ENCODE results near the gene GASK1A.

GASK1A gene

DNA sequence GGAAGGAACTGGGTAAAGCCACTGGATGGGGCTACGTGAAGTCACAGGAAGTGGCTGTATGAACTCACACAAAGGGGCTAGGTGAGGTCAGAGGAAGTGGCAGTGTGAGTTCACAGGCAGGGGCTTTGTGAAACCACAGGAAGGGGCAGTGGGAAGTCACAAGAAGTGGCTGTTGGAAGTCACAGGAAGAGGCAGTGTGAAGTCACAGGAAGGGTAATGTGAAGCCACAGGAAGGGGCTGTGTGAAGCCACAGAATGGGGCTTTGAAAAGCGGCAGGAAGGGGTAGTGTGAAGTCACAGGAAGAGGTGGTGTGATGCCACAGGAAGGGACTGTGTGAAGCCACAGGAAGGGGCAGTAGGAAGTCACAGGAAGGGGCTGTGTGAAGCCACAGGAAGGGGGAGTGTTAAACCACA, 34.6 kb downstream of the GASK1A start:
- DNase-seq (ENCODE audit: low read depth), result no peak

DNA sequence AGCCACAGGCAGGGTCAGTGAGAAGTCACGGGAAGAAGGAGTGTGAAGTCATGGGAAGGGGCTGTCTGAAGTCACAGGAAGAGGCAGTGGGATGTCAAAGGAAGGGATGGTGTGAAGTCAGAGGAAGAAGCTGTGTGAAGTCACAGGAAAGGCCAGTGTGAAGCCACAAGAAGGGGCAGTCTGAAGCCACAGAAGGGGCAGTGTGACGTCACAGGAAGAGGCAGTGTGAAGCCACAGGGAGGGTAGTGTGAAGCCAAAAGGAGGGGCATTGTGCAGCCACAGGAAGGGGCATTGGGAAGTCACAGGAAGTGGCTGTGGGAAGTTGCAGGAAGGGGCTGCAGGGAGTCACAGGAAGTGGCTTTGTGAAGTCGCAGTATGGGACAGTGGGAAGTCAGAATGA, 35.1 kb downstream of the GASK1A start:
- DNase-seq (ENCODE audit: low read depth), result no peak

DNA sequence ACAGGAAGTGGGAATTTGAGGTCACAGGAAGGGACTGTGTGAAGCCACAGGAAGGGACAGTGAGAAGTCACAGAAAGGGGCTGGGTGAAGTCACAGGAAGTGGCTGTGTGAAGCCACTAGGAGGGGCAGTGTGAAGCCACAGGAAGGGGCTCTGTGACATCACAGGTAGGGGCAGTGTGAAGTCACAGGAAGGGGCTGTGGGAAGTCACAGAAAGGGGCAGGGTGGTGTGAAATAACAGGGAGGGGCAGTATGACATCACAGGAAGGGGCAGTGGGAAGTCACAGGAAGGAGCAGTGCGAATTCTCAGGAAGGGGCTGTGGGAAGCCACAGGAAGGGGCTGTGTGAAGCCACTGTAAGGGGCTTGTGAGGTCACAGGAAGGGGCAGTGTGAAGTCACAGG, 35.8 kb downstream of the GASK1A start:
- DNase-seq (ENCODE audit: low read depth), result no peak

DNA sequence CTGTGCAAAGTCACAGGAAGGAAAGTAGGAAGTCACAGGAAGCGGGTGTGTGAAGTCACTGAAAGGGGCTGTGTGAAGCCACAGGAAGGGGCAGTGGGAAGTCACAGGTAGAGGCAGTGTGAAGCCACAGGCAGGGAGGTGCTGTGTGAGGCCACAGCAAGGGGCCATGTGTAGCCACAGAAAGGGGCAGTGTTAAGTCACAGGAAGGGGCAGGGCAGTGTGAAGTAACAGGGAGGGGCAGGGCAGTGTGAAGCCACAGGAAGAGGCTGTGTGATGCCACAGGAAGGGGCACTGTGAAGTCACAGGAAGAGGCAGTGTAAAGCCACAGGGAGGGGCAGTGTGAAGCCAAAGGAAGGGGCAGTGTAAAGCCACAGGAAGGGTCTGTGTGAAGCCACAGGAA, 36.5 kb downstream of the GASK1A start:
- DNase-seq (ENCODE audit: low read depth), result no peak

DNA sequence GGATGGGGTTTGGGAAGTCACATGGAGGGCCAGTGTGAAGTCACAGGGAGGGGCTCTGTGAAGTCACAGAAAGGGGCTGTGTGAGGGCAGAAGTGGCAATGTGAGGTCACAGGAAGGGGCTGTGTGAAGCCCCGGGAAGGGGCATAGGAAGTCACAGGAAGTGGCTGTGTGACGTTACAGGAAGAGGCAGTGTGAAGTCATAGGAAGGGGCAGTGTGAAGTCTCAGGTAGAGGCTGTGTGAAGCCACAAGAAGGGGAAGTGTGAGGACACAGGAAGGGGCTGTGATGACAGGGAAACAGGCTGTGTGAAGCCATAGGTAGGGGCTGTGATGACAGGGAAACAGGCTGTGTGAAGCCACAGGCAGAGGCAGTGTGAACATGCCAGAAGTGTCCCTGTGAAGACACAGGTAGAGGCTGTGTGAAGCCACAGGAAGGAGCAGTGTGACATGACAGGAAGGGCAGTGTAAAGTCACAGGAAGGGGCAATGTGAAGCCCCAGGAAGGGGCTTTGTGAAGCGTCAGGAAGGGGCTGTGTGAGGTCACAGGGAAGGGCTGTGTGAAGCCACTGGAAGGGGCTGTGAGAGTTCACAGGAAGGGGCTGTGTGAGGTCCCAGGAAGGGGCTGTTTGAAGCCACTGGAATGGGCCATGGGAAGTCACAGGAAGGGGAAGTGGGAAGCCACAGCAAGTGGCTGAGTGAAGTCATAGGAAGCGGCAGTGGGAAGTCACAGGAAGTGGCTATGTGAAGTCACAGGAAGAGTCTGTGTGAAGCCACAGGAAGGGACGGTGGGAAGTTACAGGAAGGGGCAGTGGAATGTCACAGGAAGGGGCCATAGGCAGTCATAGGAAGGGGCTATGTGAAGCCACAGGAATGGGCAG, 37.1 kb downstream of the GASK1A start:
- DNase-seq (ENCODE audit: low read depth), result no peak

DNA sequence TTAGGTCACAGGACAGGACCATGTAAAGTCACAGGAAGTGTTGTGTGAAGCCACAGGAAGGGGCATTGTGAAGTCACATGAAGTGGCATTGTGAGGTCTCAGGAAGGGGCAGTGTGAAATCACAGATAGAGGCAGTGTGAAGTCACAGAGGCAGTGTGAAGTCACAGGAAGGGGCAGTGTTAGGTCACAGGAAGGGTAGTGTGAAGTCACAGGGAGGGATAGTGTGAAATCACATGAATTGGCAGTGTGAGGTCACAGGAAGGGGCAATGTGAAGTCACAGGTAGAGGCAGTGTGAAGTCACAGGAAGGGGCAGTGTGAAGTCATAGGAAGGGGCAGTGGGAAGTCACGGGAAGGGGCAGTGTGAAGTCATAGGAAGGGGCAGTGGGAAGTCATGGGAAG, 37.9 kb downstream of the GASK1A start:
- DNase-seq (ENCODE audit: low read depth), result no peak

DNA sequence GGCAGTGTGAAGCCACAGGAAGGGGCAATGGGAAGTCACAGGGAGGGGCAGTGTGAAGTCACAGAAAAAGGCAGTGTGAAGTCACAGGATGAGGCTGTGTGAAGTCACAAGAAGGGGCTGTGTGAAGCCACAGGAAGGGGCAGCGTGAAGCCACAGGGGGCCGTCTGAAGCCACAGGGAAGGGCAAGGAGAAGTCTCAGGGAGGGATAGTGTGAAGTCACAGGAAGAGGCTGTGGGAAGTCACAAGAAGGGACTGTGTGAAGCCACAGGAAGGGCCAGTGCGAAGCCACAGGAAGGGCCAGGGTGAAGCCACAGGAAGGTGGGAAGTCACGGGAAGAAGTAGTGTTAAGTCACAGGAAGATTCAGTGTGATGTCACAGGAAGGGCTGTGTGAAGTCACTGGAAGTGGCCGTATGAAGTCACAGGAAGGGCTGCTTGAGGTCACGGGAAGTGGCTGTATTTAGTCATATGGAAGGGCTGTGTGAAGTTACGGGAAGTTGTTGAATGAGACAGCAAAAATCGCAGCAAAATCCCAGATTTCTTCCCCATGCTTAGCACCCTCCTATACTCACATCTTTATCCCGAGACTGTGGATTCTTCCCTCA, 38.6 kb downstream of the GASK1A start:
- no peak for DNase-seq (ENCODE audit: low read depth)

DNA sequence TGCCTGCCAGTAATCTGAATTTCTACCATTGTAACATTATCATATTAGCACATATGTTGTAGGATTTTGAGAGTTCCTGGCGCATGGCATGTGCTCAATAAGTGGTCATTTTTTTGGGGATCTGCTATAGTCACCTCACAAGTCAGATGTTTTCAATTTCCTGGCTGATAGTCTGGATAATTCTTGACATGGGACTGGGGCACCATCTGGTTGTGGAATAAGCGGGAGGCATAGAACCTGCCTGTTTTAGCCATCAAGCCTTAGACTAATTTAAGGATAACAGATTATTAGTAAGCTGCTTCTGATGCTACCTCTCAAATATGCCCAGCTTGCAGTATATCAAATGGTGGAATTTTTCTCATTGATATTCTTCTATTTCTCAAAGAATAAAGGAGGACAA, 39.1 kb downstream of the GASK1A start:
- DNase-seq (ENCODE audit: low read depth), result no peak

DNA sequence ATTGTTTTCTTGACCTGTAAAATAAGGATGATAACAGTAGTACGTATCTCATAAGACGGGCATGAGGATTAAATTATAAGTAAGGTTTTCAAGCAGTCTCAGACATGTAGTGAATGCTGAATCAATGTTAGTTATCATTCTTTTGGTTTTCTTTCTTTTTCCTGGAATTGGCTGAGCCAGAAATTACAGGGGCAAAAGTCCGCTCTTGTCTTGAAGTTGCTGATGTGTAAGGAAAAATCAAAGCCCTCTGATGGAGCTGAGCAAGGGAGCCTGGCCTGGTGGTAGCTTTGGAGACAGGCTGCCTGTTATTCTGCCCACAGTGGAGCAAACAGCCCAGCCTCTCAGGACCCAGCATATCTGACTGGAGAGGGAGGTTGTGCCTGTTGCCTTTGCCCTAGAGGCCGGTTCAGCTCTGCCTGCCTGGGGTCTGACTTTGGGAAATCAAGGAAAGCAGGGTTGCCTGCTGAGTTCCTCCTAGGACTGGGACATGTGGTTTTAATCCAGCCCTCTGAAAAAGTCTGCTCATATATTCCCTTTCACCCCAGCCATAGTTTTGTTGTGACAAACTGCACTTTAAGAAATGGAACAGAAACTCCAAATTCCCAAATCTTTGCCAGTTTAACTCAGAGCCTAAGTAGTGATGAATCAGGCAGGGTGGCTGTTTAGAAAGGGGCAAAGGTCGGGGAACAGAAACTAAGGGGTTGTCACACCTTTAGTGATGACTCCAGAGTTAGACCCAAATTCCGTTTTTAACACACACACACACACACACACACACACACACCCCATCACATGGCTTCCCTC, 40.1 kb downstream of the GASK1A start:
- DNase-seq (ENCODE audit: low read depth), result no peak

DNA sequence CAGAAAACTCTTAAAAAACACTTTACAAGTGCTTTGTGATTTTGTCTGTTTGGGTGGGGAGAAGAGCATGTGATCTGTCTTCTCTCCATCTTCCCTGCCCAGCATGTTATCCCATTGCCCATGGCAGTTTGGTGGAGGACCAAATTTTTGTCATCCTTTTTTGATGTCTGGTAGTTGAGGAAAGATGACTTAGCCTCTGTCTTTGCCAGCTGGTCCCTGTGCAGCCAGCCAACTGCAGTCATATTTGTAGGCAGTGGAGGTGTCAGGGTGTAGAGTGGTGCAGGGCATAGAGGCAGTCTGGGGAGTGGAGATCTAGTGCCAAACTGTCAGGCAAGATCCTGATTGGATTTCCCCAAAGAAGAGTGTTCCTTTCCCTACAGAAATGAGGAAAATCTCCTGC, 40.7 kb downstream of the GASK1A start:
- no peak for DNase-seq (ENCODE audit: low read depth)

DNA sequence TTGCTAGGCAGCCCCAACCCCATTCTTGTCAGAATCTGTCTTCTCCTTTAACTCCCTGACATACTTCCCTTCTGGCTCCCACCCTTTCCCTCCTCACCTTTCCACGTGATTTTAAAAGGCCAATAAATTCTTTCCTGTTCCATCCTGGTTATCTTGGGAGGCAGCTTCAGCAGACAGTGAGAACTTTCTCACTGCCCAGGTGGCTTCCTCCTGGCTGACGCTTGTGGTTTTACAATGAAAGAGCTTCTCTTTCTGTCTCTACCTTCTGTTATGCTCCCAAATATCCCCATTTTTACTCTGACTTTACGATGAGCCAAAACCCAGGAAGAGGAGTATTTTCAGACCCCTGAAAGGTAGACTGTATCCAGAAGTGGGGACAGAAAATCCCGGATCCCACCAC, 42.1 kb downstream of the GASK1A start:
- DNase-seq (ENCODE audit: low read depth), result no peak

DNA sequence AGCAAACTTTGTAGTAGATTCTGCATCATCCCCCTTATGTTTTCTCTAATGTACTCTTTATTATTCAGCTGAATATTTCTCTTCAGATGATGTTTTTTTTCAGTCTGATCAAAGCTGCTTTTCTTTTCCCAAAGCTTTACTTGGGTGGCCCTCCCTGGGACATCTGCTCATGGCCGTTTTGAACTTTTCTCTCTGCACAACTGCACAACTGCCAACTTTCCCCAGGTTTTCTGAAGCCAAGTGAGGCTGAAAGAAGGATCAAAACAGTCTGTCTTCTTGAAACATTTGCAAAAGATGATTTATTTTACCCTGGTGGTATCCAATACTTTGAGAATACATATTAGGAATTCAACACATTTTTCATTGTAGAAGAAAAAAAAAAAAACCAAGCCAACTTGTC, 43.0 kb downstream of the GASK1A start:
- no peak for DNase-seq (ENCODE audit: low read depth)

DNA sequence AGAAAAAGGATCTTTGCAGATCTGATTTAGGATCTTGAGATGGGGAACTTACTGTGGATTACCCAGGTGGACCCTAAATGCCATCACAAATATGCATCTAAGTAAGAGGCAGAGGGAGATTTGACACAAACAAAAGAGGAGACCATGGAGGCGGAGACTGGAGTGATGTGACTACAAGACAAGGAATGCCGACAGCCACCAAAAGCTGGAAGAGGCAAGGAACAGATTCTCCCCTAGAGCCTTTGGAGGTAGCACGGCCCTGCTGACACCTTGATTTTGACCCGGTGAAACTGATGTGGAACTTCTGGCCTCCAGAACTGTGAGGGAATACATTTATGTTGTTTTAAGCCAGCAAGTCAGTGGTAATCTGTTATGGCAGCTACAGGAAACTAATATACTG, 44.0 kb downstream of the GASK1A start:
- no peak for DNase-seq (ENCODE audit: low read depth)

DNA sequence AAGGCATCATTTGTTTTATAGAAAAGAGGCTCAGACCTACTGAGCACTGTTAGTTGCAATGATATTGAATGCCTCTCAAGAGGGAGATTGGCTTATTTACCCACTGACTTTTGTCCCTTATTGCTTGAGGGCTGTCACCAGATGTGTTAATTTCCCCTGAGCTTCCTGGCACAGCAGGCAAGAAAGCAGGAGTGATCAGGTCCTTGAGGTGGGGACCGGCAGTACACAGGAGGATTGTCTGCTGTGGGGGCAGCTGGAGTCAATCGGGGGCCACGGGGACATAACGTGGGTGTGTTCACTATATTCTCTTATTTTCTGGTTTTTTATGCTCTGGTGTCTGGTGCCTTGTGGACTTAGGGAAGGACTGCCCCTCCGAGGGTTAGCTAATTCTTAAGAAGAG, 44.6 kb downstream of the GASK1A start:
- no peak for DNase-seq (ENCODE audit: low read depth)

DNA sequence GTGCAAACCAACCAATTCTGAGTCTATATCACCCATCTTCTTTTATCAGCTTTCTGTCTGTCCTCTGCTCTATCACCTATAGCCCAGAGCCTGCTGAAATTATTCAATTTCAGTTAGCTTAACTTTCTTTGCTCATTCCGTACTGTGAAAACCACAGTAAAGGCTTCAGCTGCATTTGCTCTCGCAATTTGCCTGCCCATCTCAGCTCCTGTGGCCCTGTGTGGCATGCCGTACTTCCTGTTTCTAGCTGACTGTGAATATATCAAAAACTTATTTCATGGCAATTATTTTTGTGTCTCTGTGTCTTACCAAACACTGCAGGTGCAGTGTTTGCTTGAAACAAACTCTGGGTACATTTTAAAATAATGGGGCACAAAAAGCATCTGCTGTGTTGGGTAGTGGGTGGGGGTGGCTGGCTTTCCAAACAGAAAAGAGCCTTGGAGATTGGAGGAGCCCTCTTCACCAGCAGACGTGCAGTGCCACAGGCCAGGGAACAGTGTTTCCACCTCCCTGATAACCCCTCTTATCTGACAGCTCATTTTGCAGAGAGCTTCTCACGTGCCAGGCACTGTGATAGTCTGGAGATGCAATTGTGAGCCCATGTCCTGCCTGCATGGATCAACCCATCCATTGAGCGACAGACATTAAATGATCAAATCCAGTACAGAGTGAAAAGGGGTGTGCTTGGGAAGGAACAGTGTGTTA, 45.2 kb downstream of the GASK1A start:
- DNase-seq (ENCODE audit: low read depth), result no peak

DNA sequence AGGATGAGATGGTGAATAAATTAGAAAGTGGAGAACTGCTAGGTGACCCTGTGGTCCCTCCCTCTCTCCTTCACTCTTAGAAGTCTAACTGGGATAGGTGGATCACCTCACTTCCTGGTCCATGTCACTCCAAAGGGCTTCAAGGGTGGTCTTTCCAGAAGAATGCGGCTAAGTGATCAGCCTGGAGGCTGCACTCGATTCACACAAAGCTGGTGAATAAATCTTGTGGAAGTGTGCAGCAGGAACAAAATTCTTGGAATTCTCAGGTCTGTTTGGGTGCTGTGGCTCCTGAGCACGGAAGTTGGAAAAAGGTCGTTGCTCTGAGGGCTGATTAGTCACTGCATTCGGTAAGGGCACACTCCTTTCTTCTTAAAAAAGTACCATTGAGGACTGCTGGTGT, 46.3 kb downstream of the GASK1A start:
- DNase-seq (ENCODE audit: low read depth), result no peak

DNA sequence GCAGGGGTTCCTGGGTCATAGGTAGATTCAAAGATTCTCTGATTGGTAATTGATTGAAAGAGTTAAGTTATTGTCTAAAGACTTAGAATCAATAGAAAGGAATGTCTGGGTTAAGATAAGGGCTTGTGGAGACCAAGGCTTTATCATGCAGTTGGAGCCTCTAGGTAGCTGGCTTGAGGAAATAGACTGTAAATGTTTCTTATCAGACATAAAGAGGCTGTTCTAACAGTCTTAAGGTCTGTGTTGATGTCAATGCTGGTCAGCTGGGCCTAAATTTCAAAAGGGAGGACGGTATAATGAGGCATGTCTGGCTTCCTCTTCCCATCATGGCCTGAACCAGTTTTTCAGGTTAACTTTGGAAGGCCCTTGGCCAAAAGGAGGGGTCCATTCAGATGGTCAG, 48.9 kb downstream of the GASK1A start:
- DNase-seq (ENCODE audit: low read depth), result no peak

DNA sequence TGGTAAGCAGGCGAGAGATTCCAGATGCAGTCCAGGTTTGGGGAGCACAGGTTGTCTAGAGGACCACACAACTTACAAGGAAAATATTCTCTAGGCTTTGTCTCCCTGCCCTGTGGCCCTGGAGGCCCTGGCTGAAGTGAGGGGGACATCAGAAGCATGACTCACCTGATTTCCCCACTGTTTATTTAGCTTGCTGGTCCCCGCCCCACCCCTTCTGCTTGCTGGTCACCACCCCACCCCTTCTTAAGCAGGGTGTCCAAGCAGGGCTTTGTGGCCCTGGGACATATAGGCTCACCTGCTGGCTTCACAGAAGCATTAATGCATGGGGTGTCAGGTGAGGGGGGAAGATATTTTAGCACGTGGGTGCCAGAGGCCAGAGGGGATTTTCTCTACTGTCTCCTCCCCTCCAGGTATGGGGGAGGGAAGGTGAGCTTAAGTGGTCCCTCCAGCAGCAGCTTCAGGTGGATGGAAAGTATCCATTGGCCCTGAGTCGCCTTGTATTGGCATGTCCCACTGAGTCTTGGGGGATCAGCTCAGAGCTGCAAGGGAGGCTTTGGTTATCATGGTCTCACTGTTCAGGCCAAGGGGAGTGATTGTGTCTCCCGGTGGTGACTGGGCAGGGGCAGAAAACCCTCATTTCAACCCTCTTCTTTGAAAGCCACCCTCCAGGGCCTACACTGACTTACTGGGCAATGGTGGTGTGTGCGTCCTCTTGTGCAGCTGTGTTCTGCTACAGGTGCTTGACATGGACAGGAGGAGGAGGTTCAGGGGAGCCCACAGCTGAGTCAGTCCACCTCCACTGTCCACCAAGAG, 49.8 kb downstream of the GASK1A start:
- DNase-seq (ENCODE audit: low read depth), result no peak

DNA sequence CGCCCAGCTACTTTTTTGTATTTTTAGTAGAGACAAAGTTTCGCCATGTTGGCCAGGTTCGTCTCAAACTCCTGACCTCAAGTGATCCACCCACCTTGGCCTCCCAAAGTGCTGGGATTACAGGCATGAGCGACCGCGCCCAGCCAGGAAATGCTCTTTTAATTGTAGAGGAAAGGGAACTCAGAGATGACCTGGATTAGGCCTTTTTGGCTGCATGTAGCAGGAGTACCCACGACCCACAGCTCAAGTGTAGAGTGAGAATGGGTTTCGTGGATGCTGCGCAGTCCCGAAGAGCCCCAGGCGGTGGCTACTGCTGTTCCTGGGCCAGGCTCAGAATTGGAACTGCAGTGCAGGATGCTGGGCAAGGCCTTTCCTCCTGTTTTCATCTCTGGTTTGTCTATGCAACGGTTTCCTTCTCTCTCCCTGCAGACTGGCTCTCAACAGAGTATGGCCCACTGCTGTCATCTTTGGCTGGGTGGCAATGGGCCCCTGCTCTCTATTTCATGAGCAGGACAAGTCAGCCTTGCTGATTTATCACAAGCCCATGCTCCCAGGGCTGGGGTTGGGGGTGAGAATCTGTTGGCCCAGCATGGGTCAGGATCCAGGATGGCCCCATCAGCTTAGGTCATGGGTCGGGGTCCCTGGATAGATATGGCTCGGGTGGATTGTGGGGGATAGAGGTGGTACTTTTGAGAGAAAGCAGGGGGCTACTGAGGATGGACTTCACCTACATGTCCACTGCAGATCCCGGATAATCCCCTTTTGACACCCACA, 51.2 kb downstream of the GASK1A start:
- DNase-seq (ENCODE audit: low read depth), result no peak

DNA sequence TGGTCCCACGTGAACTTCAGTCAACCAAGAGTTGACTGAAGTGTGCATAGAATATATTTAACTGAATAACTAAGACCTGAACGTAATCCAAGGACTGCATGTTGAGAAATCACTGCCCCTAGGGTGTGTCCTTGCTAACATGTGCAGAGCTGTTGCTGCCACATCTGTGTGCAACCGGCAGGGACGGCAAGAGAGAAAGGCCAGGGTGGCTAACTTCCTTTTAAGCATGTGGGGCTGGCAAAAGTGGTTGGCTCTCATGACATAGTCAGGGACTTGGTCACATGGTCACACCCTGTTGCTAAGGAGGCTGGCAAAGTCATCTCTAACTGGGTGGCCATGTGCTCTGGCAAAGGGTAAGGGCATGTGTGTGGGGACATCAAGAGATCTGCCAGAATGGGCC, 52.4 kb downstream of the GASK1A start:
- no peak for DNase-seq (ENCODE audit: low read depth)
